Measurements from ENCODE around the gene ARMS2.

Gene ARMS2

DNA sequence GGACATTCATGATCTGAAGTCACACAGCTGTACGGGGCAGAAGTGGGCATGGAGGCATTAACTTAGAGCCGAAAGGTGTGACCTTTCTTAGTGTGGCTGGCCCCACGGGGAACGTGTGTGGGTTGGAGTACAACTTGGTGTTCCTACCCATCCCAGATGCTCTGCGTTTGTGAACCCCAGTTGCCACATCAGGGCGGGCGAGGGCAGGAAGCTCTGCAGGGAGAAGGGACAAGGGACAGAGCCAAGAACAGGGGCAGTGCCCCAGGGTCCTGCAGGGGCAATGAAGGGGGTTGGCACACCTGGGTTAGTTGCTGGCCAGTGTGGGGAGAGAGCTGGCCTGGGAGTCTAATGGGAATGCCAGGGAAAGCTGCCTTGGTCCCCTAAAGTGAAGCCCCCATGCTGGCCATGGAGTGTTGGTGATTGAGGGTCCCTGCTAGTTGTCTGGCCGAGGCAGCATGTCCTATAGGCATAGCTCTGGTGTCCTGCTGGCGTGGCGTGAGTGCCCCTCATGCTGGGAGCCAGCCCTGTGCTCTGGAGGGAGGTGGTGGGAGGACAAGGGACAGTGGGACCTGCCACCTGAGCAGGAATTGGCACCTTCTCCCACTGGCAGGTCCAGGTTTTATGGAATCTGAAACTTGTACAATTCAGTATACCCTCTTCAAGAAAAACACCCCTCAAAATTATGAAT is 25.8 kb downstream of the ARMS2 start:
- TF ChIP-seq, protein P1, sequence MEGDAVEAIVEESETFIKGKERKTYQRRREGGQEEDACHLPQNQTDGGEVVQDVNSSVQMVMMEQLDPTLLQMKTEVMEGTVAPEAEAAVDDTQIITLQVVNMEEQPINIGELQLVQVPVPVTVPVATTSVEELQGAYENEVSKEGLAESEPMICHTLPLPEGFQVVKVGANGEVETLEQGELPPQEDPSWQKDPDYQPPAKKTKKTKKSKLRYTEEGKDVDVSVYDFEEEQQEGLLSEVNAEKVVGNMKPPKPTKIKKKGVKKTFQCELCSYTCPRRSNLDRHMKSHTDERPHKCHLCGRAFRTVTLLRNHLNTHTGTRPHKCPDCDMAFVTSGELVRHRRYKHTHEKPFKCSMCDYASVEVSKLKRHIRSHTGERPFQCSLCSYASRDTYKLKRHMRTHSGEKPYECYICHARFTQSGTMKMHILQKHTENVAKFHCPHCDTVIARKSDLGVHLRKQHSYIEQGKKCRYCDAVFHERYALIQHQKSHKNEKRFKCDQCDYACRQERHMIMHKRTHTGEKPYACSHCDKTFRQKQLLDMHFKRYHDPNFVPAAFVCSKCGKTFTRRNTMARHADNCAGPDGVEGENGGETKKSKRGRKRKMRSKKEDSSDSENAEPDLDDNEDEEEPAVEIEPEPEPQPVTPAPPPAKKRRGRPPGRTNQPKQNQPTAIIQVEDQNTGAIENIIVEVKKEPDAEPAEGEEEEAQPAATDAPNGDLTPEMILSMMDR (IDR thresholded peaks at IDR 0.05; ENCODE audit: low read depth, low read length), result no peak
- DNase-seq (ENCODE audit: extremely low read depth, low read depth), result no peak

- DNase-seq (ENCODE audit: extremely low read depth, low read depth), result no peak
- TF ChIP-seq, protein P1 (IDR thresholded peaks at IDR 0.05; ENCODE audit: low read depth, low read length), result no peak
These were observed 27.0 kb downstream of the ARMS2 start for GRCh38 chr10:122481296-122482056.

- no peak for DNase-seq (ENCODE audit: extremely low read depth, low read depth)
- TF ChIP-seq, protein P1 (IDR thresholded peaks at IDR 0.05; ENCODE audit: low read depth, low read length), result no peak
These were observed 30.0 kb downstream of the ARMS2 start for GRCh38 chr10:122484276-122485060.

DNA sequence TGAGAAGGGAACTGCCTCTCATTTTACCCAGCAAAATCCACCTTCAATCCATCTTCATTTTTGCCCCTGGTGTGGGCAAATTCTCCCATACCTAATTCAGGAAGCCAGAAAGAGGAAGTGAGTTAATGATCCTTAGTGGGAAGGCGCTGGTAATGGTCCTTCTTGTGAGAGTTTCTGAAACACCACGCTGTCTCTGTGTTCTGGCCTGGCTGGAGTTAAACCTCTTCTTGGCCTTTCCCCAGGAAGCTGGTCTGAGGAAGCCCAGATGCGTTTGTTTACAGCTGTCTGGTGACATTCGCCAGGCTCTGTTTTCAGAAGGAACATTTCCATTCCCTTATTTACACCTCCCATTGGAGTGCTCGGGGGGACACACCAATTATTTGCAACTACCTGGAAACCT is 31.2 kb downstream of the ARMS2 start:
- DNase-seq (ENCODE audit: extremely low read depth, low read depth), result no peak
- TF ChIP-seq, protein P1 (IDR thresholded peaks at IDR 0.05; ENCODE audit: low read depth, low read length), result no peak

GRCh38 chr10:122486406-122487080 is 32.1 kb downstream of the ARMS2 start:
- TF ChIP-seq, protein P1 (IDR thresholded peaks at IDR 0.05; ENCODE audit: low read depth, low read length), result no peak
- DNase-seq (ENCODE audit: extremely low read depth, low read depth), result no peak

DNA sequence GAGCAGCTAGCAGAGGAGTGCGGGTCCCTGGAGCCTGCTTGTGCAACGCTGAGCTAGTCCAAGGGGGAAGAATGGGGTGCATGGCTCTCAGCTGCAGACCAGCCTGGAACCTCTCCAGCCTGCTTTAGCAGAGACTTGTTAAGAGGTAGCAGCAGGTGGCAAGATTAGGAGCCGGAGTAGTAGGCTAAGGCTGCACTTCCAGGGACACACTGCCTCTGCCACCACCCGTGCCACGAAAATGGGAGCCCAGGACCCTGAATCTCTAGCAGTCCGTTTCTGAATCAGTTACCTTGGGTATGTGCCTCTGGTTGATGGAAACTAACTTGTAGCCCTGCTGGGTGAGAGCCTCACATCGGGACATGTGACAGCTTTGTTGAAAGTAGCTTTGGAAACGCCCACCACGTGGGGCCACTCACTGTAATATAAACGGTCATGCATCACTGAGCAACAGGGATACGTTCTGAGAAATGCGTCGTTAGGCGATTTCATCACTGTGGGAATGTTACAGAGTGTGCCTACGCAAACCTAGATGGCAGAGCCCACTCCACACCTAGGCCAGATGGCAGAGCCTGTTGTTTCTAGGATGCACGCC is 32.8 kb downstream of the ARMS2 start:
- TF ChIP-seq, protein P1 (IDR thresholded peaks at IDR 0.05; ENCODE audit: low read depth, low read length), result no peak
- peak; percentile 40 for DNase-seq (ENCODE audit: extremely low read depth, low read depth)
